HepG2 (cell line): Measurements from ENCODE around the gene ATP6V1C2. TPM values are rescaled to one million over a fixed set of nuclear protein-coding genes. Genes with fewer than 3 reads are reported as not detected.

ENCODE experiments used
- IKZF4 ChIP-seq: sonication (generic); formaldehyde crosslinking; IDR thresholded peaks from 2 replicates; pipeline ENCODE4 v1.5.1; 2020; ENCODE audit warnings: borderline replicate concordance, mild to moderate bottlenecking, low read depth, missing genetic modification reagents; ENCODE audit errors: not compliant biosample characterization
- POGZ ChIP-seq: sonication (generic); formaldehyde crosslinking; IDR thresholded peaks from 2 replicates; pipeline ENCODE4 v1.4.0; 2020; ENCODE audit warnings: mild to moderate bottlenecking, missing genetic modification reagents
- ZBTB21 ChIP-seq: sonication (generic); formaldehyde crosslinking; IDR thresholded peaks from 2 replicates; pipeline ENCODE4 v1.4.0; 2020; ENCODE audit warnings: missing genetic modification reagents
- ZBTB7A ChIP-seq: sonication (generic); formaldehyde crosslinking; IDR thresholded peaks from 2 replicates; pipeline ENCODE4 v1.8.0; 2022; ENCODE audit warnings: mild to moderate bottlenecking, missing genetic modification reagents
- ZNF225 ChIP-seq: sonication (generic); formaldehyde crosslinking; IDR thresholded peaks from 2 replicates; pipeline ENCODE4 v1.4.0; 2020; ENCODE audit warnings: mild to moderate bottlenecking, missing genetic modification reagents
- ZNF709 ChIP-seq: sonication (generic); formaldehyde crosslinking; IDR thresholded peaks from 2 replicates; pipeline ENCODE4 v1.5.0; 2020; ENCODE audit warnings: mild to moderate bottlenecking, missing genetic modification reagents
- ZNF891 ChIP-seq: sonication (generic); formaldehyde crosslinking; IDR thresholded peaks from 2 replicates; pipeline ENCODE4 v1.5.0; 2020; ENCODE audit warnings: mild to moderate bottlenecking, missing genetic modification reagents
- polyA plus RNA-seq, 8 experiments: library from polyadenylated mRNA; depleted of rRNA in 3 of 8; stranded (reverse) in 7 of 8; unstranded in 1 of 8; fragments of >200 nt; fragmentation: Illumina TruSeq in 4 of 8; extraction: Trizol in 4 of 8; gene quantifications; 2 replicates each; pipeline versions ENCODE4 v1.2.1 to v1.2.3, GENCODE V29; 2011 to 2016; ENCODE audit warnings: low read depth in 4 of 8, missing spikeins in 1 of 8, mixed read lengths in 1 of 8; ENCODE audit not compliant: insufficient read depth in 1 of 8
- total RNA-seq, 5 experiments: library from RNA; depleted of rRNA; stranded (reverse); fragments of >200 nt; fragmentation: Illumina TruSeq; extraction: Trizol; gene quantifications; 2 replicates each; pipeline ENCODE4 v1.2.3, GENCODE V29; 2016; ENCODE audit warnings: low read depth in 1 of 5
- TF ChIP-seq, protein P1 (sequence below): sonication (generic); formaldehyde crosslinking; IDR thresholded peaks from 2 replicates; pipeline ENCODE4 v1.5.1; 2020; ENCODE audit warnings: mild to moderate bottlenecking, missing genetic modification reagents, moderate library complexity
- TF ChIP-seq, protein P2 (sequence below): sonication (generic); formaldehyde crosslinking; IDR thresholded peaks from 2 replicates; pipeline ENCODE4 v1.5.0; 2020; ENCODE audit warnings: mild to moderate bottlenecking, low read depth, missing genetic modification reagents, borderline replicate concordance
- TF ChIP-seq, protein P3 (sequence below): sonication (generic); formaldehyde crosslinking; conservative IDR thresholded peaks from 2 replicates; pipeline ENCODE4 v1.8.0; 2022; ENCODE audit warnings: mild to moderate bottlenecking, moderate library complexity, missing genetic modification reagents

Gene ATP6V1C2
- total and polyA plus RNA-seq, 2 of the 13 experiments (the other 11 are each of a cell fraction or from before 2014, with no cell fraction given) = 0.04 to 0.29 TPM

DNA sequence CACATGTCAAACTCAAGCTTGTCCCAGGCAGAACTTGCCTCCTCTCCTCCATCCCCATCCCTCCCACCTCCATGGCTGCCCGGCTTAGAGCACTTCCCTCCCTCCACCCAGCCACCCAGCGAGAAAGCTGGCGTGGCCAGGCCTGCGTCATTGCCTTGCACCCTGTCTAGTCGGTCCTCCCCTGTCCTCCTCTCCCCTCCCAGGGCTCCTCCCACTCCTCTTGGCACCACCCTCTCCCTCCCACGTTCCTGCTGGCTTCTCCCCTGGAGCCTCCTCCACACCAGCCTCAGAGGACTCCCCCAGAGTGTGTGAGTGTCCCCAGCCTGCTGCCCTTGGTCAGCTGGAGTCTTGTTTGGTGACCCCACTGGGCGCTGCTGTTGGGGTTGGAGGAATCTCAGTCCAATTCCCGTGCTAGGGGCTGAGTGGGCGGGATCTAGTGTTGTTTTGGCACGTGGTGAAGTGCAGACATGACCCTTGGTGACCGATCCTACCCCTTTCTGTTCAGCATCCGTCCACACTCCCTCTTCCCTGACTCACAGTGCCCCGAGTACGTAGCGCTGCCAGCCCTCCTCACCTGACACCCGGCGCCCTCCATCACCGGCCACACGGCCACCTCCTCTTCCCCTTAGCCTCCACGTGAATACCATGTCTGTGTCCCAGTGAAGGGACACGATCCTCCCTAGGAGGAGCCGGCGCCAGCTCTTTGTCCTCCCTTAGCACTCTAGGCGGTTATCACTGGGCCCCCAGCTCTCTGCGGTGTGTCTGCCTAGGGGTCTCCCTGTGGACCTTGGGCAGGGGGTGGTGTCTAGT lies 41.4 kb downstream of the ATP6V1C2 start (continued):
- TF ChIP-seq, protein P1, sequence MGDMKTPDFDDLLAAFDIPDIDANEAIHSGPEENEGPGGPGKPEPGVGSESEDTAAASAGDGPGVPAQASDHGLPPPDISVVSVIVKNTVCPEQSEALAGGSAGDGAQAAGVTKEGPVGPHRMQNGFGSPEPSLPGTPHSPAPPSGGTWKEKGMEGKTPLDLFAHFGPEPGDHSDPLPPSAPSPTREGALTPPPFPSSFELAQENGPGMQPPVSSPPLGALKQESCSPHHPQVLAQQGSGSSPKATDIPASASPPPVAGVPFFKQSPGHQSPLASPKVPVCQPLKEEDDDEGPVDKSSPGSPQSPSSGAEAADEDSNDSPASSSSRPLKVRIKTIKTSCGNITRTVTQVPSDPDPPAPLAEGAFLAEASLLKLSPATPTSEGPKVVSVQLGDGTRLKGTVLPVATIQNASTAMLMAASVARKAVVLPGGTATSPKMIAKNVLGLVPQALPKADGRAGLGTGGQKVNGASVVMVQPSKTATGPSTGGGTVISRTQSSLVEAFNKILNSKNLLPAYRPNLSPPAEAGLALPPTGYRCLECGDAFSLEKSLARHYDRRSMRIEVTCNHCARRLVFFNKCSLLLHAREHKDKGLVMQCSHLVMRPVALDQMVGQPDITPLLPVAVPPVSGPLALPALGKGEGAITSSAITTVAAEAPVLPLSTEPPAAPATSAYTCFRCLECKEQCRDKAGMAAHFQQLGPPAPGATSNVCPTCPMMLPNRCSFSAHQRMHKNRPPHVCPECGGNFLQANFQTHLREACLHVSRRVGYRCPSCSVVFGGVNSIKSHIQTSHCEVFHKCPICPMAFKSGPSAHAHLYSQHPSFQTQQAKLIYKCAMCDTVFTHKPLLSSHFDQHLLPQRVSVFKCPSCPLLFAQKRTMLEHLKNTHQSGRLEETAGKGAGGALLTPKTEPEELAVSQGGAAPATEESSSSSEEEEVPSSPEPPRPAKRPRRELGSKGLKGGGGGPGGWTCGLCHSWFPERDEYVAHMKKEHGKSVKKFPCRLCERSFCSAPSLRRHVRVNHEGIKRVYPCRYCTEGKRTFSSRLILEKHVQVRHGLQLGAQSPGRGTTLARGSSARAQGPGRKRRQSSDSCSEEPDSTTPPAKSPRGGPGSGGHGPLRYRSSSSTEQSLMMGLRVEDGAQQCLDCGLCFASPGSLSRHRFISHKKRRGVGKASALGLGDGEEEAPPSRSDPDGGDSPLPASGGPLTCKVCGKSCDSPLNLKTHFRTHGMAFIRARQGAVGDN (CRISPR knock-in tag) = peak; percentile 30; the same call in 1 of the 2 replicates
- TF ChIP-seq ZBTB21 (CRISPR knock-in tag) (no peak), POGZ (0 out of 2 replicates have a peak, but pooled peaks have one; percentile 34), ZNF891 (no peak), ZBTB7A (CRISPR knock-in tag) (no peak), IKZF4 (CRISPR knock-in tag) (no peak), ZNF709 (0 out of 2 replicates have a peak, but pooled peaks have one; percentile 29), ZNF225 (peak; percentile 17; the same call in 1 of the 2 replicates)
- TF ChIP-seq, protein P2, sequence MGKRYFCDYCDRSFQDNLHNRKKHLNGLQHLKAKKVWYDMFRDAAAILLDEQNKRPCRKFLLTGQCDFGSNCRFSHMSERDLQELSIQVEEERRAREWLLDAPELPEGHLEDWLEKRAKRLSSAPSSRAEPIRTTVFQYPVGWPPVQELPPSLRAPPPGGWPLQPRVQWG (CRISPR knock-in tag) = no peak
- TF ChIP-seq, protein P3, sequence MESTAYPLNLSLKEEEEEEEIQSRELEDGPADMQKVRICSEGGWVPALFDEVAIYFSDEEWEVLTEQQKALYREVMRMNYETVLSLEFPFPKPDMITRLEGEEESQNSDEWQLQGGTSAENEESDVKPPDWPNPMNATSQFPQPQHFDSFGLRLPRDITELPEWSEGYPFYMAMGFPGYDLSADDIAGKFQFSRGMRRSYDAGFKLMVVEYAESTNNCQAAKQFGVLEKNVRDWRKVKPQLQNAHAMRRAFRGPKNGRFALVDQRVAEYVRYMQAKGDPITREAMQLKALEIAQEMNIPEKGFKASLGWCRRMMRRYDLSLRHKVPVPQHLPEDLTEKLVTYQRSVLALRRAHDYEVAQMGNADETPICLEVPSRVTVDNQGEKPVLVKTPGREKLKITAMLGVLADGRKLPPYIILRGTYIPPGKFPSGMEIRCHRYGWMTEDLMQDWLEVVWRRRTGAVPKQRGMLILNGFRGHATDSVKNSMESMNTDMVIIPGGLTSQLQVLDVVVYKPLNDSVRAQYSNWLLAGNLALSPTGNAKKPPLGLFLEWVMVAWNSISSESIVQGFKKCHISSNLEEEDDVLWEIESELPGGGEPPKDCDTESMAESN (CRISPR knock-in tag) = no peak
